Measurements from ENCODE around the gene ZNF518A.
A peak's percentile ranks its signal among the peaks of the same experiment; 100 is the strongest.

ZNF518A gene

DNA sequence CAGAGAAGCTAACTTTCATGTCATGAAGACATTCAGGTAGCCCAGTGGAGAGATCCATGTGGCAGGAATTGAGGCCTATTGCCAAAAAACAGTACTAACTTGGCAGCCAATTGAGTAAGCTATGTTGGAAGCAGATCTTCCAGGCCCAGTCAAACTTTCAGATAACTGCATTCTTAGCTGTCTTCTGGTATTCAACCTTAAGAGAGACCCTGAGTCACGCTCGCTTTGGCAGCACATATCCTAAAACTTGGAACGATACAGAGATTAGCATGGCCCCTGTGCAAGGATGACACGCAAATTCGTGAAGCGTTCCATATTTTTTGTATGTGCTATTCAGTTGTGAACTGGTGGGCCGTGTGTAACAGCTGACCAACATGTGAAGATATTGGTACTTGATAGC, 17.6 kb upstream of the ZNF518A start:
- Histone ChIP-seq H3K79me1 (replicated peaks; ENCODE audit: low read length, poor library complexity, severe bottlenecking) (no peaks in the 10 kb centered on the region), H3K27me3 (ENCODE audit: control insufficient read depth in 1 of 2, insufficient read depth in 1 of 2, low read length in 2 of 2) (peaks cover 3 to 10% of the 10 kb centered on the region in 2 experiments), H3K4me1 (ENCODE audit: control insufficient read depth, insufficient read depth, low read depth, low read length) (no peaks in the 10 kb centered on the region), H3K14ac (ENCODE audit: low read length in 2 of 2) (no peak overlapping the region), H4K8ac (ENCODE audit: low read length) (no peak overlapping the region), H3K9me3 (ENCODE audit: control insufficient read depth, low read length) (no peaks in the 10 kb centered on the region), H2BK5ac (ENCODE audit: low read depth, low read length, poor library complexity, severe bottlenecking) (no peak overlapping the region), H4K91ac (ENCODE audit: low read length) (no peak overlapping the region), H3K4ac (ENCODE audit: low read depth in 1 of 2, low read length in 2 of 2) (no peak overlapping the region), H3K36me3 (ENCODE audit: control insufficient read depth in 1 of 2, insufficient read depth in 2 of 2, low read depth in 1 of 2, low read length in 2 of 2) (no peaks in the 10 kb centered on the region), H3K18ac (ENCODE audit: low read depth in 1 of 2, low read length in 2 of 2) (no peak overlapping the region), H3K23ac (ENCODE audit: low read length in 2 of 2) (peak overlapping the region in 1 of 2 experiments; percentile 50), H3K9ac (ENCODE audit: low read length) (no peak overlapping the region), H2AK5ac (ENCODE audit: low read length, severe bottlenecking) (no peak overlapping the region), H2BK15ac (ENCODE audit: low read depth, poor library complexity, severe bottlenecking) (no peak overlapping the region), H3K27ac (ENCODE audit: low read length, poor library complexity, severe bottlenecking) (no peak overlapping the region), H3K4me3 (ENCODE audit: insufficient read depth in 1 of 2, low read depth in 1 of 2, low read length in 2 of 2) (no peak overlapping the region), H2BK120ac (ENCODE audit: low read depth, low read length) (no peak overlapping the region), H3K4me2 (ENCODE audit: low read length, poor library complexity, severe bottlenecking) (no peak overlapping the region), H2AFZ (ENCODE audit: low read depth, low read length) (no peak overlapping the region), H2BK12ac (ENCODE audit: low read length in 2 of 2) (no peak overlapping the region)
- no peak for DNase-seq
- WGBS: 91% methylated on average over 6 of the region's 7 CpGs

DNA sequence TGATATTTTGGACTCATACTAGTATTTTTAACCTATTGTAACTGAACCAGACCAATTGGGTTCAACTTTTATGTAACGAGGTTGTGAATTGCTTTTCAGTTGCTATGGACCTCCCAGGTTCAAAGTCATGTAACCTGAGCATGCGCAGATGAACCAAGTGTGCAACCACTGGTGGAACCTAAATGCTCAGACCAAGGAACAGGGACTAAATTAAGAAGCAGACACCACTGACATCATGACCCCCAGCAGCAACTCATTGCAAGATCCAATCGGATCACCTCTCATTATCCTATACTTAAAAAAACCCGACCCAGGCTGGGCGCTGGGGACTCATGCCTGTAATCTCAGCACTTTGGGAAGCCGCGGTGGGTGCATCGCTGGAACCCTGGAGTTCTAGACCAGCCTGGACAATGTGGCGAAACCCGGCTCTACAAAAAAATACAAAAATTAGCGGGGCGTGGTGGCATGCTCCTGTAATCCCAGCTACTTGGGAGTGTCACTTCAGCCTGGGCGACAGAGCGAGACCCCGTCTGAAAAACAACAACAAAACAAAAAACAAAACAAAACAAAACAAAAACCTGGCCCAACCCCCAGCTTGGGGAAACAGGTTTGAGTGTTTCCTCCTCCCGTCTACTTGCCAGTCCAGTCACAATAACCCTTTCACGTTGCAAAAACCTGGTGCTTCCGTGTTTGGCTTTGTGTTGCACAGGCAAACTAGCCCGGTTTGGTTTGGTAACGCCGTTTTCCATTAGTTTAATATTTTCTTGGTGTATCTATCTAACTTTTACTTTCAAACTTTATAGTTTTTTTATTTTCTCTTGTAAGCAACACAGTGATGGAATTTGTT, 11.3 kb upstream of the ZNF518A start:
- 93% methylated on average over 17 of the region's 21 CpGs for WGBS
- Histone ChIP-seq H3K79me1 (replicated peaks; ENCODE audit: low read length, poor library complexity, severe bottlenecking) (no peaks in the 10 kb centered on the region), H3K27ac (ENCODE audit: low read length, poor library complexity, severe bottlenecking) (no peak overlapping the region), H2AFZ (ENCODE audit: low read depth, low read length) (no peak overlapping the region), H3K36me3 (ENCODE audit: control insufficient read depth in 1 of 2, insufficient read depth in 2 of 2, low read depth in 1 of 2, low read length in 2 of 2) (no peaks in the 10 kb centered on the region), H2BK12ac (ENCODE audit: low read length in 2 of 2) (no peak overlapping the region), H3K27me3 (ENCODE audit: control insufficient read depth in 1 of 2, insufficient read depth in 1 of 2, low read length in 2 of 2) (peaks cover 0 to 2% of the 10 kb centered on the region in 2 experiments), H2BK120ac (ENCODE audit: low read depth, low read length) (no peak overlapping the region), H4K91ac (ENCODE audit: low read length) (no peak overlapping the region), H3K23ac (ENCODE audit: low read length in 2 of 2) (no peak overlapping the region), H3K4me2 (ENCODE audit: low read length, poor library complexity, severe bottlenecking) (no peak overlapping the region), H4K8ac (ENCODE audit: low read length) (no peak overlapping the region), H2BK5ac (ENCODE audit: low read depth, low read length, poor library complexity, severe bottlenecking) (no peak overlapping the region), H3K18ac (ENCODE audit: low read depth in 1 of 2, low read length in 2 of 2) (no peak overlapping the region), H2AK5ac (ENCODE audit: low read length, severe bottlenecking) (no peak overlapping the region), H3K4me1 (ENCODE audit: control insufficient read depth, insufficient read depth, low read depth, low read length) (peaks cover 2% of the 10 kb centered on the region), H3K14ac (ENCODE audit: low read length in 2 of 2) (no peak overlapping the region), H2BK15ac (ENCODE audit: low read depth, poor library complexity, severe bottlenecking) (no peak overlapping the region), H3K4ac (ENCODE audit: low read depth in 1 of 2, low read length in 2 of 2) (no peak overlapping the region), H3K4me3 (ENCODE audit: insufficient read depth in 1 of 2, low read depth in 1 of 2, low read length in 2 of 2) (no peak overlapping the region), H3K9ac (ENCODE audit: low read length) (no peak overlapping the region), H3K9me3 (ENCODE audit: control insufficient read depth, low read length) (no peaks in the 10 kb centered on the region)
- no peak for DNase-seq

DNA sequence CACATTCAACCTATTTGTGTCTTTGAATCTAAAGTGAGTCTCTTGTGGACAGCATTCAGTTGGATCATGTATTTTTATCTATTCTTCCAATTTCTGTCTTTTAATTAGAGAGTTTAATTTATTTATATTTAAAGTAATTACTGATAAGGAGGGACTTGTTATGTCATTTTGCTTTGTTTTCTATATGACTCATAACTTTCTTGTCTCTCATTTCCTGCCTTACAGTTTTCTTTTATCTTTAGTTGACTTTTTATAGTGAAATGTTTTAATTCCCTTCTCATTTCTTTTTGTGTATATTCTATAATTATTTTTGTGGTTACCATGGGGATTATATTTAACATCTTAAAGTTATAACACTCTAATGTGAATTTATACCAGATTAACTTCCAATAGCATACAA, 7.3 kb upstream of the ZNF518A start:
- Histone ChIP-seq H2BK15ac (ENCODE audit: low read depth, poor library complexity, severe bottlenecking) (no peak overlapping the region), H3K27me3 (ENCODE audit: control insufficient read depth in 1 of 2, insufficient read depth in 1 of 2, low read length in 2 of 2) (peaks cover 0 to 17% of the 10 kb centered on the region in 2 experiments), H3K9ac (ENCODE audit: low read length) (no peak overlapping the region), H3K4me1 (ENCODE audit: control insufficient read depth, insufficient read depth, low read depth, low read length) (peaks cover 6% of the 10 kb centered on the region), H2BK5ac (ENCODE audit: low read depth, low read length, poor library complexity, severe bottlenecking) (no peak overlapping the region), H3K4me3 (ENCODE audit: insufficient read depth in 1 of 2, low read depth in 1 of 2, low read length in 2 of 2) (no peak overlapping the region), H3K4ac (ENCODE audit: low read depth in 1 of 2, low read length in 2 of 2) (no peak overlapping the region), H4K8ac (ENCODE audit: low read length) (no peak overlapping the region), H3K27ac (ENCODE audit: low read length, poor library complexity, severe bottlenecking) (no peak overlapping the region), H3K79me1 (replicated peaks; ENCODE audit: low read length, poor library complexity, severe bottlenecking) (no peaks in the 10 kb centered on the region), H2AFZ (ENCODE audit: low read depth, low read length) (no peak overlapping the region), H3K9me3 (ENCODE audit: control insufficient read depth, low read length) (no peaks in the 10 kb centered on the region), H2BK120ac (ENCODE audit: low read depth, low read length) (no peak overlapping the region), H2AK5ac (ENCODE audit: low read length, severe bottlenecking) (no peak overlapping the region), H2BK12ac (ENCODE audit: low read length in 2 of 2) (no peak overlapping the region), H3K4me2 (ENCODE audit: low read length, poor library complexity, severe bottlenecking) (no peak overlapping the region), H3K23ac (ENCODE audit: low read length in 2 of 2) (no peak overlapping the region), H3K36me3 (ENCODE audit: control insufficient read depth in 1 of 2, insufficient read depth in 2 of 2, low read depth in 1 of 2, low read length in 2 of 2) (no peaks in the 10 kb centered on the region), H3K18ac (ENCODE audit: low read depth in 1 of 2, low read length in 2 of 2) (no peak overlapping the region), H3K14ac (ENCODE audit: low read length in 2 of 2) (no peak overlapping the region), H4K91ac (ENCODE audit: low read length) (no peak overlapping the region)
- DNase-seq: no peak

DNA sequence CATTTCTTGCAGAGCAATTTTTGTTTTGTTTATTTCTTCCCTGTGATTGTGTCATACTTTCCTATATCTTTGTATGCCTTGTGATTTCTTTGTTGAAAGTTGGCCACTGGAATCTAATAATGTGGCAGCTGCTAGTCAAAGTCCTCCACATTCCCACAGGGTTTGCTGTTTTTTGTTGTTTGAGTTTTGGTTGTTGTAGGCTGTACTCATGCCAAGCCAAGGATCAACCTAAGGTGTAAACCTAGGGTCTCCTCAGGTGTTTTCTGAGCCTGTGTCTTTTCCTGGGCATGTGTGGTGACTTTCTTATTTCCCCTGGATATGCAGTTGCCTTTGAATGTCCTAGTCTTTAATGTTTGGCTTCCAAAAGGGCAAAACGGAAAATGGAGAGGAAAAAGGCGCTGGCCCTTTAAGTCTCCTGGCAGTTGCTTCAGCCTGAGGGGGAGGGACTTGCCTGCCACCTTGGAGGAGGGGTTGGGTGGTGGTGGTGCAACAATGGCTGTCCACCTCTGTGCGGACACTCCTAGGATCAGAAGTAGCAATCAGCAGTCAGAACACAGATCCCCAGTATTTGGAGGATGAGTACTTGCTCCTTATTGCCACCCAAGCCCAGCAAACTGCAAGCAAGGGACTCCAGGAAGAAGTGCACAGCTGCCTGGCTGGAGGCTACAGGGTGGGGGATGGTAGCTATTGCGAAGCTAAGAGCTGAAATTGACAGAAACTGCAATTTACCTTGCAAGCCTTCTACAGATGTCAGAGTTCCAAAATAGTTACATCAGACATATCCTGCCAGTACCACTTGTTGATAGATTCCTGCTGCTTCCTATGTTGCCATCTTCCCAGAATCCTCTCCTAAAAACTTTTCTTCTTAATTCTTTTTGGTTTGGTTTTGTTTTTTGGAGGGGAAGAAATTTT, 5.6 kb upstream of the ZNF518A start:
- H2BK12ac ChIP-seq (ENCODE audit: low read length in 2 of 2): peak overlapping the region in 1 of 2 experiments; percentile 27
- WGBS: 14% methylated on average over 4 of the region's 4 CpGs
- peak overlapping the region; percentile 65 for H4K91ac ChIP-seq (ENCODE audit: low read length)
- H3K4ac ChIP-seq (ENCODE audit: low read depth in 1 of 2, low read length in 2 of 2): peak overlapping the region; percentile 29 to 76
- peaks cover 0 to 20% of the 10 kb centered on the region in 2 experiments for H3K27me3 ChIP-seq (ENCODE audit: control insufficient read depth in 1 of 2, insufficient read depth in 1 of 2, low read length in 2 of 2)
- peak overlapping the region; percentile 22 for H3K27ac ChIP-seq (ENCODE audit: low read length, poor library complexity, severe bottlenecking)
- peak; percentile 81 for DNase-seq
- peak overlapping the region; percentile 16 for H3K9ac ChIP-seq (ENCODE audit: low read length)
- H2BK15ac ChIP-seq (ENCODE audit: low read depth, poor library complexity, severe bottlenecking): no peak overlapping the region
- H3K4me2 ChIP-seq (ENCODE audit: low read length, poor library complexity, severe bottlenecking): peak overlapping the region; percentile 48
- no peak overlapping the region for H3K14ac ChIP-seq (ENCODE audit: low read length in 2 of 2)
- peak overlapping the region; percentile 92 to 93 for H3K18ac ChIP-seq (ENCODE audit: low read depth in 1 of 2, low read length in 2 of 2)
- peak overlapping the region; percentile 91 for H2BK120ac ChIP-seq (ENCODE audit: low read depth, low read length)
- peak overlapping the region; percentile 12 for H2AK5ac ChIP-seq (ENCODE audit: low read length, severe bottlenecking)
- H2BK5ac ChIP-seq (ENCODE audit: low read depth, low read length, poor library complexity, severe bottlenecking): no peak overlapping the region
- peak overlapping the region; percentile 36 to 60 for H3K4me3 ChIP-seq (ENCODE audit: insufficient read depth in 1 of 2, low read depth in 1 of 2, low read length in 2 of 2)
- no peaks in the 10 kb centered on the region for H3K36me3 ChIP-seq (ENCODE audit: control insufficient read depth in 1 of 2, insufficient read depth in 2 of 2, low read depth in 1 of 2, low read length in 2 of 2)
- H2AFZ ChIP-seq (ENCODE audit: low read depth, low read length): peak overlapping the region; percentile 79
- no peak overlapping the region for H3K23ac ChIP-seq (ENCODE audit: low read length in 2 of 2)
- peaks cover 7% of the 10 kb centered on the region for H3K4me1 ChIP-seq (ENCODE audit: control insufficient read depth, insufficient read depth, low read depth, low read length)
- peak overlapping the region; percentile 93 for H4K8ac ChIP-seq (ENCODE audit: low read length)
- no peaks in the 10 kb centered on the region for H3K9me3 ChIP-seq (ENCODE audit: control insufficient read depth, low read length)
- H3K79me1 ChIP-seq (replicated peaks; ENCODE audit: low read length, poor library complexity, severe bottlenecking): no peaks in the 10 kb centered on the region
